SK-N-MC (cell line): ENCODE results near the gene ABCA5.
"Not testable (repeated sequence)": the region's sequence is repeated elsewhere in the genome, so short reads cannot be mapped to it uniquely, and the experiment has no call there.

Experiments
- DNase-seq: peaks from one replicate; pipeline ENCODE4 v3.0.0-alpha.2; 2011; ENCODE audit warnings: low read depth, low spot score
- H3K27ac ChIP-seq: fragments of 200-600 bp; sonication (generic); 2 replicates; pipeline ENCODE4 v1.5.1; 2016; ENCODE audit warnings: mixed run types
- H3K36me3 ChIP-seq: fragments of 200-600 bp; sonication (generic); 2 replicates; pipeline ENCODE4 v1.6.1; 2017; ENCODE audit warnings: antibody characterized with exemption, low read length, mixed read lengths; ENCODE audit not compliant: insufficient read depth
- H3K4me3 ChIP-seq: fragments of 200-600 bp; sonication (generic); 2 replicates; pipeline ENCODE4 v1.5.1; 2016
- H3K9ac ChIP-seq: fragments of 200-600 bp; sonication (generic); 2 replicates; pipeline ENCODE4 v1.8.0; 2017; ENCODE audit warnings: mixed run types, mixed read lengths; ENCODE audit not compliant: insufficient read length
- H3K9me3 ChIP-seq: fragments of 200-600 bp; sonication (generic); 2 replicates; pipeline ENCODE4 v1.6.1; 2017; ENCODE audit warnings: low read depth, mild to moderate bottlenecking, antibody characterized with exemption, low read length, moderate library complexity, mixed read lengths
- EZH2 ChIP-seq: fragments of 200-600 bp; sonication (generic); IDR thresholded peaks from one replicate; pipeline ENCODE4 v1.6.1; 2017; ENCODE audit warnings: antibody characterized with exemption
- FOXP2 ChIP-seq: optimal IDR thresholded peaks from 2 replicates; pipeline ENCODE3; 2011; ENCODE audit warnings: mild to moderate bottlenecking, moderate library complexity; ENCODE audit not compliant: insufficient read depth; ENCODE audit errors: extremely low read length, control extremely low read depth
- POLR2AphosphoS5 ChIP-seq: IDR thresholded peaks from 2 replicates; pipeline ENCODE4 v1.6.1; 2012; ENCODE audit warnings: mild to moderate bottlenecking, low read depth, low read length, borderline replicate concordance

The ABCA5 gene

GRCh38 chr17:69320908-69321238 lies 6.1 kb downstream of the ABCA5 start:
- no peaks in the 10 kb centered on the region for H3K36me3 ChIP-seq
- DNase-seq = no peak
- no peak overlapping the region for H3K27ac ChIP-seq
- H3K4me3 ChIP-seq = no peak overlapping the region
- H3K9ac ChIP-seq = no peak overlapping the region
- no peaks in the 10 kb centered on the region for H3K9me3 ChIP-seq
- TF ChIP-seq FOXP2 = no peak
- TF ChIP-seq POLR2AphosphoS5 = no peak
- no peak for TF ChIP-seq EZH2

GRCh38 chr17:69320210-69320907 lies 6.6 kb downstream of the ABCA5 start:
- DNase-seq = no peak
- Histone ChIP-seq H3K4me3 (no peak overlapping the region), H3K9me3 (no peaks in the 10 kb centered on the region), H3K9ac (no peak overlapping the region), H3K36me3 (no peaks in the 10 kb centered on the region), H3K27ac (no peak overlapping the region)
- no peak for TF ChIP-seq FOXP2
- TF ChIP-seq POLR2AphosphoS5 = no peak
- TF ChIP-seq EZH2 = no peak

GRCh38 chr17:69317625-69318024 lies 9.3 kb downstream of the ABCA5 start:
- H3K4me3 ChIP-seq = no peak overlapping the region
- TF ChIP-seq EZH2 (no peak), FOXP2 (no peak), POLR2AphosphoS5 (no peak)
- no peaks in the 10 kb centered on the region for H3K9me3 ChIP-seq
- no peaks in the 10 kb centered on the region for H3K36me3 ChIP-seq
- no peak overlapping the region for H3K9ac ChIP-seq
- no peak overlapping the region for H3K27ac ChIP-seq
- no peak for DNase-seq

GRCh38 chr17:69314246-69315065 lies 12.5 kb downstream of the ABCA5 start:
- no peak for DNase-seq
- no peak overlapping the region; the same call in 1 of the 2 replicates for H3K27ac ChIP-seq

GRCh38 chr17:69305177-69305576 lies 21.8 kb downstream of the ABCA5 start:
- H3K27ac ChIP-seq = no peak overlapping the region
- H3K9me3 ChIP-seq = 0 out of 2 replicates have a peak, but pooled peaks cover 1% of the 10 kb centered on the region
- no peak overlapping the region for H3K4me3 ChIP-seq
- peaks cover 4% of the 10 kb centered on the region; the same call in 1 of the 2 replicates for H3K36me3 ChIP-seq
- no peak for DNase-seq
- no peak overlapping the region for H3K9ac ChIP-seq
- TF ChIP-seq EZH2 = no peak
- TF ChIP-seq FOXP2 = no peak
- no peak for TF ChIP-seq POLR2AphosphoS5

More at GRCh38 chr17:69314246-69315065, 12.5 kb downstream of the ABCA5 start:
- no peak for TF ChIP-seq FOXP2
- no peak for TF ChIP-seq POLR2AphosphoS5
- no peak for TF ChIP-seq EZH2
- no peaks in the 10 kb centered on the region for H3K36me3 ChIP-seq
- H3K9me3 ChIP-seq = no peaks in the 10 kb centered on the region
- no peak overlapping the region for H3K4me3 ChIP-seq
- no peak overlapping the region for H3K9ac ChIP-seq

- Histone ChIP-seq H3K4me3 (no peak overlapping the region), H3K36me3 (peaks cover 6% of the 10 kb centered on the region; the same call in 1 of the 2 replicates), H3K27ac (no peak overlapping the region), H3K9ac (no peak overlapping the region), H3K9me3 (0 out of 2 replicates have a peak, but pooled peaks cover 3% of the 10 kb centered on the region)
- no peak for DNase-seq
- no peak for TF ChIP-seq POLR2AphosphoS5
- no peak for TF ChIP-seq EZH2
- no peak for TF ChIP-seq FOXP2
Observed at GRCh38 chr17:69302682-69303081, 24.3 kb downstream of the ABCA5 start.

- 0 out of 2 replicates have a peak, but pooled peaks cover 3% of the 10 kb centered on the region for H3K9me3 ChIP-seq
- DNase-seq = no peak
- H3K27ac ChIP-seq = no peak overlapping the region
- no peak overlapping the region for H3K4me3 ChIP-seq
- H3K36me3 ChIP-seq = peaks cover 7% of the 10 kb centered on the region; the same call in 1 of the 2 replicates
- H3K9ac ChIP-seq = no peak overlapping the region
- no peak for TF ChIP-seq POLR2AphosphoS5
- TF ChIP-seq FOXP2 = no peak
- TF ChIP-seq EZH2 = no peak
Observed at GRCh38 chr17:69300222-69300621, 26.7 kb downstream of the ABCA5 start.

- not testable (repeated sequence) for H3K4me3 ChIP-seq, H3K9ac ChIP-seq, H3K9me3 ChIP-seq
- peak; percentile 45 for DNase-seq
- Histone ChIP-seq H3K27ac (peak overlapping the region; percentile 80), H3K36me3 (peaks cover 15% of the 10 kb centered on the region; the same call in 1 of the 2 replicates)
Observed at GRCh38 chr17:69298120-69298722, 28.7 kb downstream of the ABCA5 start.
